ENCODE results near the gene MOB3A.
A peak's percentile ranks its signal among the peaks of the same experiment; 100 is the strongest.

The MOB3A gene

DNA sequence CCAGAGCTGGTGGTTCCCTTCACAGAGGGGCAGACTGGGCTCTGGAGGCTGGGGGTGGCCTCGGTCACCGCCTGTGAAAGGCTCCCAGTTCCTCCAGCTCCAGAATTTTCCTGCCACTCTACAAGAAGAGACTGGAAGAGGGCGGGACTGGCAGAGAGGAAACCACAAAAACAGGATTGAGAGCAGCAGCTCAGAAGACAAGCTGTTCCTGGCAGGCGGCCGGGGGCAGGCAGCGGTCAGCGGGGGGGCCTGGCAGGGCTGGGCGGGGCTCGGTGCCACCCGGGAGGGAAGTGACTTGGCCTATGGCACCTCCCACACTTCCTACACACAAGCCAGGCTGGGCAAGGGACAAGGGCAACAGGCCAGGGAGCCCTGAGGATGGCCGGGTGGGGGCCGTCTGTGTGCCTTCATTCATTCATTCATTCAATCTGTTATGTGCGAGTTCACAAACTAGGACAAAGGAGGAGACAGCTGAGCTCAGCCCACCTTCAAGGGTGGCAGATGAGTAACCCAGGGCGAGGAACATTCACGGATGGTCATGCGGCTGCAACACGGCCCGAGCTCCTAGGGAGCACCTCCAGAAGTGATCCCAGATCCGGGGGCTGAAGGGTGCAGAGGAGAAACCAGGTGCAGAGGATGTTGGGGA is 63.7 kb downstream of the MOB3A start:
- peak; percentile 67 for DNase-seq

DNA sequence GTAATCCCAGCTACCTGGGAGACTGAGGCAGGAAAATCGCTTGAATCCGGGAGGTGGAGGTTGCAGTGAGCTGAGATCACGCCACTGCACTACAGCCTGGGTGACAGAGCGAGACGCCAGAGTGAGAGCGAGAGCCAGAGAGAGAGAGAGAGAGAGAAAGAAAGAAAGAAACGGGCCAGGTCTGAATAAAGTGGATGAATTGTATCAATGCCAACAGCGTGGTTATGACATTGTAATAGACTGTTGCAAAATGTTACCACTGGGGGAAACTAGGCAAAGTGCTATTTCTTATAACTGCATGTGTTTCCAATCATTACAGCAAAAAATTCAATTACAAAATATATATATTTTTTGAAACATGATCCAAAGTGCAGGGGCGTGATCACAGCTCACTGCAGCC is 68.8 kb downstream of the MOB3A start:
- DNase-seq = no peak

DNA sequence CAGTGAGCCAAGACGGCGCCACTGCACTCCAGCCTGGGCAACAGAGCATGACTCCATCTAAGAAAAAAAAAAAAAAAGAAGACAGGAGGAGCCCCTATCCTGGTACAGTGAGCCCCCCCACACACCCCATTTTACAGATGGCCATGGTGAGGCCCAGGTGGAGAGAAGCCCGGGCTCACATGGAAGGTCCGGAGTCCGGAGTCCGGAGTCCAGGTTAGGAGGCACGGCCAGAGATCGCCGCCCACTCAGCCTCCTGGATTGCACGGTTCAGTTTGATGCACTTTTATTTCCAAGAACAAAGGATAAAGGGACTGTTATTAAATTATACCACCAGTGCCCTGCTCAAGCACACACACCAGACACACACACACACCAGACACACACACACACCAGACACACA is 69.4 kb downstream of the MOB3A start:
- DNase-seq = no peak

DNA sequence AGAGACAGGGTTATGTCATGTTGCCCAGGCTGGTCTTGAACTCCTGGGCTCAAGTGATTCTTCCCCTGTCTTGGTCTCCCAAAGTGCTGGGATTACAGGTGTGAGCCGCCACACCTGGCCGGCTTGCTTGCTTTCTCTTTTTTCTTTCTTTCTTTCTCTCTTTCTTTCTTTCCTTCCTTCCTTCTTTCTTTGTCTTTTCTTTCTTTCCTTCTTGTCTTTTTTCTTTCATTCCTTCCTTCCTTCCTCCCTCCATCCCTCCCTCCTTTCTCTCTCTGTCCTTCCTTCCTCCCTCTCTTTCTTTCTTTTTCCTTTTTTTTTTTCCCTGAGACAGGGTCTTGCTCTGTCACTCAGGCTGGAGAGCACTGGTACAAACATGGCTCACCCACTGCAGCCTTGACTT is 73.8 kb downstream of the MOB3A start:
- no peak for DNase-seq

DNA sequence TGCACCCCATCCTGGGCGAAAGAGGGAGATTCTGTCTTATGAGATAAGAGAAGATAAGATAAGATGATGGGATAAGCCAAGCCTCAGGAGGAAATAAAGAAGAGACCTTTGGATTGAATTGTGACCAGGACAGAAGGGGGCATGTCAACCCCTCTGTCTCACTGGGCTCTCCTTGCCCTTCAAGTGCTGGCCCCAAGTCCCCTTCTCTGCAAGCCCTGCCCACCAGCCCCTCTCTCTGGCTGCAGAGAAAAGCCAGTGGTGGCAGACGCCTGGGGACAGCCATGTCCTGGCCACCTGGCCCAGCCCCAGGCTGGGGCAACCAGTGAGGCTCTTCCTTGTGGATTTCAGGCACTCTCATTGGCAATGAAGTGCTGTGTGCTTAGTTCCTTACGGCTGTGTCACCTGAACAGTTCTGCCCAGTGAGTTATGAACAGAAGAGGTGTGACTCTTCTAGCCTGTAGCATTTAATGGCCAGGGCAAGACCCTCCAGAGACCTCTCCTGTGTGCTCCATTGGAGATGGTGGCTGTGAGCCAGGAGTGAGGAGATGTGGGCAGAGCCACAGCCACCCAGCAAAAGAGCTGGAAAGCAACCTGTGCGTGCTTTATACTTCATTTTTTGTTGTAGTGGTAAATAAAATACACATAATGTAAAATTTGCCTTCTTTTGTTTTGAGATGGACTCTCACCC is 74.5 kb downstream of the MOB3A start:
- no peak for DNase-seq

Measured in NCI-H2107 (cell line).